Brain pericyte (primary cell): ENCODE measurements around the gene FOXP1.
A peak's percentile ranks its signal among the peaks of the same experiment; 100 is the strongest.

Source experiments
- DNase-seq: peaks from one replicate; pipeline ENCODE4 v3.0.0-alpha.2; 2012; ENCODE audit warnings: low read depth, low spot score

FOXP1 gene

GRCh38 chr3:71211083-71211482 lies 372.4 kb downstream of the FOXP1 start:
- DNase-seq, result no peak

GRCh38 chr3:71210257-71211007 lies 373.1 kb downstream of the FOXP1 start:
- peak; percentile 45 for DNase-seq

- DNase-seq, result no peak
These were observed 375.1 kb downstream of the FOXP1 start for GRCh38 chr3:71208211-71209095.

GRCh38 chr3:71207632-71208031 lies 375.9 kb downstream of the FOXP1 start:
- DNase-seq, result no peak

GRCh38 chr3:71206305-71207165 lies 377.0 kb downstream of the FOXP1 start:
- DNase-seq, result no peak

GRCh38 chr3:71203727-71204488 lies 379.6 kb downstream of the FOXP1 start:
- no peak for DNase-seq

- DNase-seq, result no peak
These were observed 380.5 kb downstream of the FOXP1 start for GRCh38 chr3:71202848-71203533.

GRCh38 chr3:71201939-71202338 lies 381.6 kb downstream of the FOXP1 start:
- no peak for DNase-seq

- DNase-seq, result no peak
These were observed 385.5 kb downstream of the FOXP1 start for GRCh38 chr3:71197841-71198565.

GRCh38 chr3:71195492-71195891 lies 388.0 kb downstream of the FOXP1 start:
- peak; percentile 50 for DNase-seq

GRCh38 chr3:71194785-71195184 lies 388.7 kb downstream of the FOXP1 start:
- no peak for DNase-seq

- DNase-seq, result no peak
These were observed 392.5 kb downstream of the FOXP1 start for GRCh38 chr3:71191031-71191482.

GRCh38 chr3:71189480-71189879 lies 394.0 kb downstream of the FOXP1 start:
- no peak for DNase-seq

- DNase-seq, result no peak
These were observed 395.8 kb downstream of the FOXP1 start for GRCh38 chr3:71187715-71188114.

- no peak for DNase-seq
These were observed 396.7 kb downstream of the FOXP1 start for GRCh38 chr3:71186801-71187200.

GRCh38 chr3:71185733-71186455 lies 397.6 kb downstream of the FOXP1 start:
- no peak for DNase-seq

GRCh38 chr3:71184252-71184651 lies 399.3 kb downstream of the FOXP1 start:
- DNase-seq, result no peak

- DNase-seq, result no peak
These were observed 400.0 kb downstream of the FOXP1 start for GRCh38 chr3:71183549-71183948.

- DNase-seq, result no peak
These were observed 403.0 kb downstream of the FOXP1 start for GRCh38 chr3:71180524-71180923.
